HepG2 (cell line): ENCODE results near the gene SEPHS2. TPM values are rescaled to one million over a fixed set of nuclear protein-coding genes. Genes with fewer than 3 reads are reported as not detected.
A peak's percentile ranks its signal among the peaks of the same experiment; 100 is the strongest.

Experiments used
- ARID2 ChIP-seq: sonication (generic); formaldehyde crosslinking; IDR thresholded peaks from 2 replicates; pipeline ENCODE4 v1.8.1; 2022; ENCODE audit warnings: mild to moderate bottlenecking, missing genetic modification reagents, borderline replicate concordance
- EEA1 ChIP-seq: sonication (generic); formaldehyde crosslinking; IDR thresholded peaks from 2 replicates; pipeline ENCODE4 v1.5.1; 2020; ENCODE audit warnings: mild to moderate bottlenecking, missing genetic modification reagents, borderline replicate concordance
- EHMT2 ChIP-seq: fragments of 200-600 bp; sonication (generic); IDR thresholded peaks from 2 replicates; pipeline ENCODE4 v1.7.0; 2017; ENCODE audit warnings: antibody characterized with exemption, low read depth, low read length, borderline replicate concordance
- MNT ChIP-seq: fragments of 450-650 bp; IDR thresholded peaks from 2 replicates; pipeline ENCODE4 v1.6.1; 2016
- MYNN ChIP-seq: sonication (generic); formaldehyde crosslinking; IDR thresholded peaks from 2 replicates; pipeline ENCODE4 v1.4.0; 2020; ENCODE audit warnings: mild to moderate bottlenecking, low read depth, missing genetic modification reagents
- REST ChIP-seq, 2 experiments: IDR thresholded peaks; 2 replicates each; pipeline ENCODE4 v1.6.1; 2011 to 2012; ENCODE audit warnings: low read length in 2 of 2, borderline replicate concordance in 1 of 2, low read depth in 1 of 2, mild to moderate bottlenecking in 1 of 2, moderate library complexity in 1 of 2
- ZBTB21 ChIP-seq: sonication (generic); formaldehyde crosslinking; IDR thresholded peaks from 2 replicates; pipeline ENCODE4 v1.4.0; 2020; ENCODE audit warnings: missing genetic modification reagents
- ZMYM4 ChIP-seq: sonication (generic); formaldehyde crosslinking; IDR thresholded peaks from 2 replicates; pipeline ENCODE4 v1.8.1; 2023; ENCODE audit warnings: mild to moderate bottlenecking, missing genetic modification reagents
- ZNF788 ChIP-seq: sonication (generic); formaldehyde crosslinking; IDR thresholded peaks from 2 replicates; pipeline ENCODE4 v1.5.0; 2020; ENCODE audit warnings: mild to moderate bottlenecking, missing genetic modification reagents, borderline replicate concordance
- polyA plus RNA-seq, 8 experiments: library from polyadenylated mRNA; depleted of rRNA in 3 of 8; stranded (reverse) in 7 of 8; unstranded in 1 of 8; fragments of >200 nt; fragmentation: Illumina TruSeq in 4 of 8; extraction: Trizol in 4 of 8; gene quantifications; 2 replicates each; pipeline versions ENCODE4 v1.2.1 to v1.2.3, GENCODE V29; 2011 to 2016; ENCODE audit warnings: low read depth in 4 of 8, missing spikeins in 1 of 8, mixed read lengths in 1 of 8; ENCODE audit not compliant: insufficient read depth in 1 of 8
- total RNA-seq, 5 experiments: library from RNA; depleted of rRNA; stranded (reverse); fragments of >200 nt; fragmentation: Illumina TruSeq; extraction: Trizol; gene quantifications; 2 replicates each; pipeline ENCODE4 v1.2.3, GENCODE V29; 2016; ENCODE audit warnings: low read depth in 1 of 5
- TF ChIP-seq, protein P1 (sequence below), 2 experiments: fragments of 450-650 bp in 1 of 2; sonication (generic) in 1 of 2; formaldehyde crosslinking in 1 of 2; IDR thresholded peaks; 2 replicates each; pipeline versions ENCODE4 v1.6.1 to v1.8.0; 2016 to 2022; ENCODE audit warnings: antibody characterized with exemption in 1 of 2, mild to moderate bottlenecking in 1 of 2, missing genetic modification reagents in 1 of 2
- TF ChIP-seq, protein P2 (sequence below): sonication (generic); formaldehyde crosslinking; IDR thresholded peaks from 2 replicates; pipeline ENCODE4 v1.4.0; 2020; ENCODE audit warnings: low read depth, mild to moderate bottlenecking, missing genetic modification reagents

The SEPHS2 gene
- total and polyA plus RNA-seq, 2 of the 13 experiments (the other 11 are each of a cell fraction or from before 2014, with no cell fraction given) = 20.7 to 127 TPM

DNA sequence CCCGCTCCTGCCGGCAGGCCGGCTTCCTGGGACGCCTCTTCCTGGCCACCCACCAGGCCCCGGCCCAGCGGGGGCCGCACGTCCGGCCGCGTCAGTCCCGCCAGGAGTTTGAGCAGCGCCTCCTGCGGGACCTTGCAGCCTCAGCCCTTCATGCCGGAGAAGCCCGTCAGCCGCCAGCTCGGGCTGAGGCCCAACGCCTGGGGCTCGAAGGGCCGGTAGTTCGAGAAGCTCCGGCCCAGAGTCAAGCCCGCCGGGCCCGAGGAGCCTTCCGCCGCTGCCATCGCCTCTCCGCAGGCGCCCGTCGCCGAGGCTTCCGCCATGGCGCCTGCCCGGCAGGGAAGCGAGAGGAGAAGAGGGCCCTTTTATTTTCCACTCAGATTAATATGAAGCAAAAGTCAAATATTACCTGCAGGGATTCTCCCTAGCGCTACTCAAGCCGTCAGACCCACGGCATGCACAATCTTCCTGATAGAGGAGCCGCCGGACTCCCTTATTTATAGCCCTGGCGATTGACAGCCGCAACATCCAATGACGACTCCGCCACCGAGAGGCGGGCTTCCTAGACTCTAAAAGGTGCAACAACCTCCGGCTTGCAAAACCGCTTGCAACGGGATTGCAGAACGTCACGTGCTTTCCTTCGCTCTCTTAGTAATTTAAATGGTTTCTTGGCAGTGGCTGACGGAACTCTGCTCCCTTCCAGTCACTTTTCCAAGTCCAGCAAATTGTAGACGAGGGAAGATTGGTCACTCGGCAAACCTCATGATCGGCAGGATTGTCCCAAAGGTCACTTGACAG lies at the start of gene SEPHS2 (continued):
- TF ChIP-seq, protein P1, sequence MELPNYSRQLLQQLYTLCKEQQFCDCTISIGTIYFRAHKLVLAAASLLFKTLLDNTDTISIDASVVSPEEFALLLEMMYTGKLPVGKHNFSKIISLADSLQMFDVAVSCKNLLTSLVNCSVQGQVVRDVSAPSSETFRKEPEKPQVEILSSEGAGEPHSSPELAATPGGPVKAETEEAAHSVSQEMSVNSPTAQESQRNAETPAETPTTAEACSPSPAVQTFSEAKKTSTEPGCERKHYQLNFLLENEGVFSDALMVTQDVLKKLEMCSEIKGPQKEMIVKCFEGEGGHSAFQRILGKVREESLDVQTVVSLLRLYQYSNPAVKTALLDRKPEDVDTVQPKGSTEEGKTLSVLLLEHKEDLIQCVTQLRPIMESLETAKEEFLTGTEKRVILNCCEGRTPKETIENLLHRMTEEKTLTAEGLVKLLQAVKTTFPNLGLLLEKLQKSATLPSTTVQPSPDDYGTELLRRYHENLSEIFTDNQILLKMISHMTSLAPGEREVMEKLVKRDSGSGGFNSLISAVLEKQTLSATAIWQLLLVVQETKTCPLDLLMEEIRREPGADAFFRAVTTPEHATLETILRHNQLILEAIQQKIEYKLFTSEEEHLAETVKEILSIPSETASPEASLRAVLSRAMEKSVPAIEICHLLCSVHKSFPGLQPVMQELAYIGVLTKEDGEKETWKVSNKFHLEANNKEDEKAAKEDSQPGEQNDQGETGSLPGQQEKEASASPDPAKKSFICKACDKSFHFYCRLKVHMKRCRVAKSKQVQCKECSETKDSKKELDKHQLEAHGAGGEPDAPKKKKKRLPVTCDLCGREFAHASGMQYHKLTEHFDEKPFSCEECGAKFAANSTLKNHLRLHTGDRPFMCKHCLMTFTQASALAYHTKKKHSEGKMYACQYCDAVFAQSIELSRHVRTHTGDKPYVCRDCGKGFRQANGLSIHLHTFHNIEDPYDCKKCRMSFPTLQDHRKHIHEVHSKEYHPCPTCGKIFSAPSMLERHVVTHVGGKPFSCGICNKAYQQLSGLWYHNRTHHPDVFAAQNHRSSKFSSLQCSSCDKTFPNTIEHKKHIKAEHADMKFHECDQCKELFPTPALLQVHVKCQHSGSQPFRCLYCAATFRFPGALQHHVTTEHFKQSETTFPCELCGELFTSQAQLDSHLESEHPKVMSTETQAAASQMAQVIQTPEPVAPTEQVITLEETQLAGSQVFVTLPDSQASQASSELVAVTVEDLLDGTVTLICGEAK (IDR thresholded peaks at IDR 0.05) = no peak
- TF ChIP-seq, protein P1 (CRISPR knock-in tag; IDR thresholded peaks at IDR 0.05) = 0 out of 2 replicates have a peak, but pooled peaks have one; percentile 29
- peak; percentile 85 for TF ChIP-seq ZMYM4
- no peak; the same call in 1 of the 2 replicates for TF ChIP-seq ARID2
- peak in 1 of 2 experiments; percentile 20; a peak in 1 of 4 replicates for TF ChIP-seq REST (IDR thresholded peaks at IDR 0.05; ENCODE audit: borderline replicate concordance in 1 of 2, low read depth in 1 of 2, low read length in 2 of 2)
- peak; percentile 74; the same call in 1 of the 2 replicates for TF ChIP-seq EHMT2
- peak; percentile 2; the same call in 1 of the 2 replicates for TF ChIP-seq ZBTB21 (CRISPR knock-in tag)
- peak; percentile 58 for TF ChIP-seq MNT
- TF ChIP-seq EEA1 (CRISPR knock-in tag) = peak; percentile 82; the same call in 1 of the 2 replicates
- peak; percentile 47; the same call in 1 of the 2 replicates for TF ChIP-seq MYNN (CRISPR knock-in tag)
- TF ChIP-seq ZNF788 (CRISPR knock-in tag) = peak; percentile 21
- TF ChIP-seq, protein P2, sequence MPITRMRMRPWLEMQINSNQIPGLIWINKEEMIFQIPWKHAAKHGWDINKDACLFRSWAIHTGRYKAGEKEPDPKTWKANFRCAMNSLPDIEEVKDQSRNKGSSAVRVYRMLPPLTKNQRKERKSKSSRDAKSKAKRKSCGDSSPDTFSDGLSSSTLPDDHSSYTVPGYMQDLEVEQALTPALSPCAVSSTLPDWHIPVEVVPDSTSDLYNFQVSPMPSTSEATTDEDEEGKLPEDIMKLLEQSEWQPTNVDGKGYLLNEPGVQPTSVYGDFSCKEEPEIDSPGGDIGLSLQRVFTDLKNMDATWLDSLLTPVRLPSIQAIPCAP (CRISPR knock-in tag) = no peak
